Adrenal gland (tissue), 5 donors: ENCODE data around the gene EIF3M.

Source experiments
- CTCF ChIP-seq, 6 experiments: fragments of 450-650 bp in 4 of 6; fragments of 200-600 bp in 2 of 6; sonication (generic) in 1 of 6; IDR thresholded peaks; 1 replicate in 5 of 6; 2 replicates in 1 of 6; pipeline versions ENCODE4 v1.5.1 to v1.8.0; 2016 to 2021; ENCODE audit warnings: antibody characterized with exemption in 6 of 6, mild to moderate bottlenecking in 2 of 6, moderate library complexity in 1 of 6
- POLR2A ChIP-seq, 2 donors: fragments of 450-650 bp; IDR thresholded peaks; one replicate each; pipeline ENCODE4 v1.6.1; 2017; ENCODE audit warnings: antibody characterized with exemption in 2 of 2, mild to moderate bottlenecking in 2 of 2, moderate library complexity in 1 of 2
- donor health status: DM: no; HTN: no; CAD: no.

GRCh38 chr11:32550207-32550606 is 33.4 kb upstream of the EIF3M start:
- TF ChIP-seq CTCF (IDR thresholded peaks at IDR 0.05) (no peak), POLR2A (IDR thresholded peaks at IDR 0.05) (no peak)
